ENCODE results near the gene PALM. TPM values are rescaled to one million over a fixed set of nuclear protein-coding genes. Genes with fewer than 3 reads are reported as not detected.

Gene PALM
- total RNA-seq, 1 donor from 2014 or later, result 42.0 TPM

GRCh38 chr19:780935-781334, 72.2 kb downstream of the PALM start:
- H3K27ac Mint-ChIP-seq (ENCODE audit: unreplicated experiment), result no peak overlapping the region
- H3K27me3 Mint-ChIP-seq (ENCODE audit: unreplicated experiment), result peaks cover 8% of the 10 kb centered on the region
- H3K9me3 Mint-ChIP-seq (ENCODE audit: unreplicated experiment), result no peaks in the 10 kb centered on the region
- peaks cover 21% of the 10 kb centered on the region for H3K4me1 Mint-ChIP-seq (ENCODE audit: unreplicated experiment)
- H3K36me3 Mint-ChIP-seq (ENCODE audit: low read depth, unreplicated experiment), result no peaks in the 10 kb centered on the region
- no peak overlapping the region for H3K4me3 Mint-ChIP-seq (ENCODE audit: unreplicated experiment)
- DNase-seq (ENCODE audit: low spot score), result no peak
- no peak for TF ChIP-seq CTCF (IDR thresholded peaks at IDR 0.05; ENCODE audit: unreplicated experiment)

GRCh38 chr19:781800-782184, 73.1 kb downstream of the PALM start:
- no peak for DNase-seq (ENCODE audit: low spot score)
- Mint-ChIP-seq H3K4me3 (ENCODE audit: unreplicated experiment) (no peak overlapping the region), H3K27me3 (ENCODE audit: unreplicated experiment) (peaks cover 4% of the 10 kb centered on the region), H3K4me1 (ENCODE audit: unreplicated experiment) (peaks cover 21% of the 10 kb centered on the region), H3K27ac (ENCODE audit: unreplicated experiment) (no peak overlapping the region), H3K36me3 (ENCODE audit: low read depth, unreplicated experiment) (no peaks in the 10 kb centered on the region), H3K9me3 (ENCODE audit: unreplicated experiment) (no peaks in the 10 kb centered on the region)
- no peak for TF ChIP-seq CTCF (IDR thresholded peaks at IDR 0.05; ENCODE audit: unreplicated experiment)

- peaks cover 21% of the 10 kb centered on the region for H3K4me1 Mint-ChIP-seq (ENCODE audit: unreplicated experiment)
- peak overlapping the region; percentile 92 for H3K27ac Mint-ChIP-seq (ENCODE audit: unreplicated experiment)
- no peak for TF ChIP-seq CTCF (IDR thresholded peaks at IDR 0.05; ENCODE audit: unreplicated experiment)
- peak; percentile 37 for DNase-seq (ENCODE audit: low spot score)
- peaks cover 4% of the 10 kb centered on the region for H3K27me3 Mint-ChIP-seq (ENCODE audit: unreplicated experiment)
- no peaks in the 10 kb centered on the region for H3K9me3 Mint-ChIP-seq (ENCODE audit: unreplicated experiment)
- H3K4me3 Mint-ChIP-seq (ENCODE audit: unreplicated experiment), result peak overlapping the region; percentile 85
- no peaks in the 10 kb centered on the region for H3K36me3 Mint-ChIP-seq (ENCODE audit: low read depth, unreplicated experiment)
These were observed 73.6 kb downstream of the PALM start for GRCh38 chr19:782185-782877.

- H3K27ac Mint-ChIP-seq (ENCODE audit: unreplicated experiment), result peak overlapping the region; percentile 92
- H3K9me3 Mint-ChIP-seq (ENCODE audit: unreplicated experiment), result no peaks in the 10 kb centered on the region
- peak; percentile 42 for DNase-seq (ENCODE audit: low spot score)
- TF ChIP-seq CTCF (IDR thresholded peaks at IDR 0.05; ENCODE audit: unreplicated experiment), result no peak
- H3K4me3 Mint-ChIP-seq (ENCODE audit: unreplicated experiment), result peak overlapping the region; percentile 85
- peaks cover 4% of the 10 kb centered on the region for H3K27me3 Mint-ChIP-seq (ENCODE audit: unreplicated experiment)
- H3K4me1 Mint-ChIP-seq (ENCODE audit: unreplicated experiment), result peaks cover 21% of the 10 kb centered on the region
- no peaks in the 10 kb centered on the region for H3K36me3 Mint-ChIP-seq (ENCODE audit: low read depth, unreplicated experiment)
These were observed 74.3 kb downstream of the PALM start for GRCh38 chr19:782878-783668.

- Mint-ChIP-seq H3K27me3 (ENCODE audit: unreplicated experiment) (peaks cover 4% of the 10 kb centered on the region), H3K4me3 (ENCODE audit: unreplicated experiment) (no peak overlapping the region), H3K36me3 (ENCODE audit: low read depth, unreplicated experiment) (no peaks in the 10 kb centered on the region), H3K9me3 (ENCODE audit: unreplicated experiment) (no peaks in the 10 kb centered on the region), H3K27ac (ENCODE audit: unreplicated experiment) (peak overlapping the region; percentile 57), H3K4me1 (ENCODE audit: unreplicated experiment) (peaks cover 24% of the 10 kb centered on the region)
- TF ChIP-seq CTCF (IDR thresholded peaks at IDR 0.05; ENCODE audit: unreplicated experiment), result no peak
- DNase-seq (ENCODE audit: low spot score), result no peak
These were observed 75.8 kb downstream of the PALM start for GRCh38 chr19:784541-784940.

Measured in endothelial cell (in vitro differentiated cells).